Mucosa of rectum (tissue), 2 donors: ENCODE data around the gene TTC36.
"Not testable (repeated sequence)": the region's sequence is repeated elsewhere in the genome, so short reads cannot be mapped to it uniquely, and the experiment has no call there.

Experiments used
- H3K27ac ChIP-seq, 2 donors: one replicate each; pipeline ENCODE4 v1.7.0; 2013; ENCODE audit warnings: inconsistent platforms in 2 of 2, low read depth in 2 of 2, low read length in 2 of 2
- H3K27me3 ChIP-seq, 2 donors: one replicate each; pipeline ENCODE4 v1.7.0; 2013; ENCODE audit warnings: low read length in 2 of 2; ENCODE audit not compliant: control insufficient read depth in 2 of 2, insufficient read depth in 2 of 2
- H3K36me3 ChIP-seq, 2 donors: one replicate each; pipeline ENCODE4 v1.7.0; 2013; ENCODE audit warnings: low read length in 2 of 2; ENCODE audit not compliant: control insufficient read depth in 2 of 2, insufficient read depth in 2 of 2
- H3K4me1 ChIP-seq, 2 donors: one replicate each; pipeline ENCODE4 v1.7.0; 2013; ENCODE audit warnings: low read length in 2 of 2, mild to moderate bottlenecking in 1 of 2; ENCODE audit not compliant: control insufficient read depth in 2 of 2, insufficient read depth in 2 of 2
- H3K4me3 ChIP-seq, 2 donors: one replicate each; pipeline ENCODE4 v1.7.0; 2013; ENCODE audit warnings: low read length in 2 of 2
- H3K9ac ChIP-seq, 2 donors: one replicate each; pipeline ENCODE4 v1.7.0; 2013; ENCODE audit warnings: low read length in 2 of 2, low read depth in 1 of 2, mild to moderate bottlenecking in 1 of 2
- H3K9me3 ChIP-seq, 2 donors: one replicate each; pipeline ENCODE4 v1.7.0; 2013; ENCODE audit warnings: low read length in 2 of 2; ENCODE audit not compliant: control insufficient read depth in 2 of 2
- donor health status: healthy.
- donor health status: Normal muscosa, but diverticular disease.

The TTC36 gene, protein sequence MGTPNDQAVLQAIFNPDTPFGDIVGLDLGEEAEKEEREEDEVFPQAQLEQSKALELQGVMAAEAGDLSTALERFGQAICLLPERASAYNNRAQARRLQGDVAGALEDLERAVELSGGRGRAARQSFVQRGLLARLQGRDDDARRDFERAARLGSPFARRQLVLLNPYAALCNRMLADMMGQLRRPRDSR

DNA sequence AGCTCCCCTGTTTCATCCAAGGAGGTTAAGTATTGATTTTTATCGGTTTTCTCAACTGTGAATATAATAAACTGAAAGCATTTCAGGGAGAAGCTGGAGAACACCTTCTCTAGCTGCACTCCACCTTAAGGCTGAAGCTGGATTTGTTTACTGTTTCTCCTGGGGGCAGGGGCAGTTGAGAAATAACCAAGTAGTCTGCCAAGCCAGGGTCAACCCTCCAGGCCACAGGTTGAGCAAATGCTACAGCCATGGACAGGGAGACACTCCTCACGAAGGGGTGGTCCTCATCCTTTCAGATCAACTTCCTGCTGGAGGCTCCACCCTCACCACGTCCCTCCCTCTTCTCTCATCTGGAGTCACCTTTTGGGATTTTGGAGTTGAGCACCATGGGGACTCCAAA is at the start of gene TTC36:
TSS of gene TTC36 (plus strand) at position 366 of the 400 bp plus-strand sequence. CDS start at position 387, 21 bp downstream.
- Histone ChIP-seq H3K27me3 (no peaks in the 10 kb centered on the region), H3K36me3 (peaks cover 16 to 23% of the 10 kb centered on the region in 2 donors), H3K9me3 (no peaks in the 10 kb centered on the region), H3K4me3 (no peak within 1 kb of the TSS), H3K4me1 (peaks cover 11 to 15% of the 10 kb centered on the region in 2 donors), H3K9ac (no peak within 1 kb of the TSS), H3K27ac (no peak within 1 kb of the TSS)

DNA sequence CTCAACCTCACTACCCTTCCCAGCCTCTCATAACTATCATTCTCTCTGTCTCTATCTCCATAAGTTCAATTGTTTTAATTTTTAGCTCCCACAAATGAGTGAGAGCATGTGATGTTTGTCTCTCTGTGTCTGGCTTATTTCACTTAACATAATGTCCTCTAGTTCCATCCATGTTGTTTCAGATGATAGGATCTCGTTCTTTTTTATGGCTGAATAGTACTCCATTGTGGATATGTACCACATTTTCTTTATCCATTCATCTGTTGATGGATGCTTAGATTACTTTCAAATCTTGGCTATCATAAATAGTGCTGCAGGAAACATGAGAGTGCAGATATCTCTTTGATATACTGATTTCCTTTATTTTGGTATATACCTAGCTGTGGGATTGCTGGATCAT is 46.0 kb upstream of the TTC36 start:
- peaks cover 62 to 67% of the 10 kb centered on the region in 2 donors for H3K36me3 ChIP-seq

DNA sequence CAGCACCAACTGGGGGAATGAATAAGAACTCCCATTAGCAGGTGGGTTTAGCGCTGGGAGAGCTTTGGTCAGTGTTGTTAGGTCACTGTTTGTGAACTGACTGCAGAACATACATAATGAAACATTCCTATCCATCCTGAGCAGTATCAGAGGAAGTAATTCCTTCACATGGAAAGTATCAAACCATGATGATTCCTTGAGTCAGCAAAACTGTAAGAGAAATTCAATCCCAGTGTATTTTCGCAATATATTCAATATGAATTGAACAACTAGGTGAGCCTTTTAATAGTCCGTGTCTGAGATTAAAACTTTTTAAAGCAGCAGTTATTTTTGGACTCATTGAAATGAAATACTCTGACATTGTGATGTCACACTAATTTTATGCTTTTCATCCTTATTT is 42.9 kb upstream of the TTC36 start:
- Histone ChIP-seq H3K9ac (no peak overlapping the region), H3K4me1 (no peaks in the 10 kb centered on the region), H3K36me3 (peaks cover 45 to 62% of the 10 kb centered on the region in 2 donors), H3K27ac (no peak overlapping the region), H3K4me3 (no peak overlapping the region), H3K9me3 (no peaks in the 10 kb centered on the region), H3K27me3 (no peaks in the 10 kb centered on the region)

More for the DNA sequence above, 46.0 kb upstream of the TTC36 start:
- H3K4me3 ChIP-seq, H3K4me1 ChIP-seq, H3K27ac ChIP-seq, H3K9ac ChIP-seq, H3K9me3 ChIP-seq, H3K27me3 ChIP-seq: not testable (repeated sequence)

DNA sequence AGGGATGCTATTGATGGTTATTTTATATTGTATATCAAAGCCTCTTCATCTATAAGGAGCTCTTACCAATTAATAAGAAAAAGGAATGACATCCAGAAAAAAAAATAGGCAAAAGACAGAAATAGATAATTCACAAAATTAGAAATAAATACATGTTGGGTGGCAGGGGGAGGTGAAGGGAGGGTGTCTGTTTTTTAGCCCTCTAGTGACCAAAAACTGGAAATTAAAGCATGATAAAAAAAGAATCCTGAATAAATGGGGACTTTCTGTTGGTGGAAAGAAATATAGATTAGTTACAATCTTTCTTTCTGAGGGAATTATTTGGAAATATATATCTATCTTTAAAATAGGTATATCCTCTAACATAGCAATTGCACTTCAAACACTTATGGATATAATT is 42.0 kb upstream of the TTC36 start:
- no peak overlapping the region for H3K4me3 ChIP-seq
- H3K27me3 ChIP-seq = no peaks in the 10 kb centered on the region
- no peaks in the 10 kb centered on the region for H3K9me3 ChIP-seq
- no peak overlapping the region for H3K27ac ChIP-seq
- no peaks in the 10 kb centered on the region for H3K4me1 ChIP-seq
- H3K9ac ChIP-seq = no peak overlapping the region
- peaks cover 47 to 63% of the 10 kb centered on the region in 2 donors for H3K36me3 ChIP-seq

DNA sequence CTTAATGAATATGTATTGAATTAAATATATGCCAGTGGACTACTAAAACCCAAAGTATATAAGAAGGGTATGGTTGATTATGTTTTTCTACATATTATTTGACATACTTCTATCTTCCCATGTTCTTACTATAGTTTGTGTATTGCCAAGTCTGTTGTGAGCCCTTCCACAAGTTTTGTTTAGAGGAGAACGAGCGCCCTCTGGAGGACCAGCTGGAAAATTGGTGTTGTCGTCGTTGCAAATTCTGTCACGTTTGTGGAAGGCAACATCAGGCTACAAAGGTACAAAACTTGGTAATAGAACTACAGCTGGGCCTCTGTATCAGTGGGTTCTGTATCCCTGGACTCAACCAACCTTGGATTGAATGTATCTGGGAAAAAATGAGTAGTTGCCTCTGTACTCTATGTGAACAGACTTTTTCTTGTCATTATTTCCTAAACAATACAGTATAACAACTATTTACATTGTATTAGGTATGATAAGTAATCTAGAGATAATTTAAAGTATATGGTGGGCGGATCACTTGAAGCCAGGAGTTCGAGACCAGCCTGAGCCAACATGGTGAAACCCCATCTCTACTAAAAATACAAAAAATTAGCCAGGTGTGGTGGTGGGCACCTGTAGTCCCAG is 38.7 kb upstream of the TTC36 start:
- Histone ChIP-seq H3K9ac (no peak overlapping the region), H3K9me3 (no peaks in the 10 kb centered on the region), H3K4me1 (no peaks in the 10 kb centered on the region), H3K27ac (no peak overlapping the region), H3K4me3 (no peak overlapping the region), H3K27me3 (no peaks in the 10 kb centered on the region), H3K36me3 (peaks cover 41 to 60% of the 10 kb centered on the region in 2 donors)

DNA sequence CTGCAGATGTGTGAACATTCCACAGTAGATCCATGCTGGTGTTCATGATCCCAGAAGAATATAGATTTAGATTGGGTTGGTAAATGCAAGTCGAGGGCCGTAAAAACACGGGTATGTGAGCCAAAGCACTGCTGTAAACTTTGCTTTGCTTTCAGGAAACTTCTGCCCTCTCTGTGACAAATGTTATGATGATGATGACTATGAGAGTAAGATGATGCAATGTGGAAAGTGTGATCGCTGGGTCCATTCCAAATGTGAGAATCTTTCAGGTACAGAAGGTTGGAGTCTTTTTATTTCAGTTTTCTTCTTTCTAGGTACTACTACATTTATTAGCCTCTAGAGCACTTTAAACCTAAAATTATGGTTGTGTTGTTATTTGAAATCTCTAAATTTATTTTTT is 36.2 kb upstream of the TTC36 start:
- Histone ChIP-seq H3K9me3 (no peaks in the 10 kb centered on the region), H3K36me3 (peaks cover 51 to 69% of the 10 kb centered on the region in 2 donors), H3K4me1 (no peaks in the 10 kb centered on the region), H3K9ac (no peak overlapping the region), H3K27me3 (no peaks in the 10 kb centered on the region), H3K4me3 (no peak overlapping the region), H3K27ac (no peak overlapping the region)

DNA sequence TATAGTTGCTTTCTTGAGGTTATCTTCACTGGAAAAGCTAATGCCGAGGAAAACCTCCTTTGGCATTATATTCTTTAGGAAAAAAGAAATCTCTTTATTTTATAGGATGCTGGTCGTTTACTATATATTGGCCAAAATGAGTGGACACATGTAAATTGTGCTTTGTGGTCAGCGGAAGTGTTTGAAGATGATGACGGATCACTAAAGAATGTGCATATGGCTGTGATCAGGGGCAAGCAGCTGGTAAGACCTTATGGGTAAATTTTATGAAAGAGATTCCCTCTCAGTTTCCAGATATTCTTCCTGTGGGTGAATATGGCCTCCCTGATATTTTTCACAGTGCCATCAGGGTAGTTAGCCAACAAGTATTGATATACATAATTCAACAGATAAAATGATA is 29.4 kb upstream of the TTC36 start:
- no peak overlapping the region for H3K27ac ChIP-seq
- no peaks in the 10 kb centered on the region for H3K4me1 ChIP-seq
- H3K9ac ChIP-seq = no peak overlapping the region
- no peaks in the 10 kb centered on the region for H3K27me3 ChIP-seq
- no peak overlapping the region for H3K4me3 ChIP-seq
- no peaks in the 10 kb centered on the region for H3K9me3 ChIP-seq
- peaks cover 78 to 88% of the 10 kb centered on the region in 2 donors for H3K36me3 ChIP-seq

DNA sequence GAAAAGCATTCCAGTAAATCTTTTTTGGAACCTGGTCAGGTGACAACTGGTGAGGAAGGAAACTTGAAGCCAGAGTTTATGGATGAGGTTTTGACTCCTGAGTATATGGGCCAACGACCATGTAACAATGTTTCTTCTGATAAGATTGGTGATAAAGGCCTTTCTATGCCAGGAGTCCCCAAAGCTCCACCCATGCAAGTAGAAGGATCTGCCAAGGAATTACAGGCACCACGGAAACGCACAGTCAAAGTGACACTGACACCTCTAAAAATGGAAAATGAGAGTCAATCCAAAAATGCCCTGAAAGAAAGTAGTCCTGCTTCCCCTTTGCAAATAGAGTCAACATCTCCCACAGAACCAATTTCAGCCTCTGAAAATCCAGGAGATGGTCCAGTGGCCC is 24.1 kb upstream of the TTC36 start:
- no peaks in the 10 kb centered on the region for H3K27me3 ChIP-seq
- H3K4me3 ChIP-seq = no peak overlapping the region
- no peaks in the 10 kb centered on the region for H3K9me3 ChIP-seq
- no peak overlapping the region for H3K9ac ChIP-seq
- no peak overlapping the region for H3K27ac ChIP-seq
- H3K36me3 ChIP-seq = peaks cover 83 to 86% of the 10 kb centered on the region in 2 donors
- no peaks in the 10 kb centered on the region for H3K4me1 ChIP-seq

DNA sequence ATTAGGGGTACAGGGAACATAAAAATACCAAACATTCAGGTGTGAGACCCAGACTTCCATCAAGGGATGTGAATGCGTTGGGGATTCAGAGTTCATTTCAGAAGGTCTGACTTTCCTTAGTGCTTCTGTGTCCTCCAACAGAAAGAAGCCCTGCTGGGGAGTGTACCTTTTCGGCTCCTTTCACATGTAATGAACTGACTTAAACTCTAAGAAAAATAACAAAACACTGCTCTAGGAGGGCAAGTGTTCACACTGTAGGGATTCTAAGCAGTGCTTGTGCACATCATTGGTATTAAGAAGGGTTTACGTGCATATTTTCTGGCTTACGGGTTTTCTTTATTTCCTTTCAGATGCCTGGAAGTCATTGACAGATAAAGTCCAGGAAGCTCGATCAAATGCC is 15.7 kb upstream of the TTC36 start:
- Histone ChIP-seq H3K36me3 (peaks cover 63 to 70% of the 10 kb centered on the region in 2 donors), H3K9ac (no peak overlapping the region)

DNA sequence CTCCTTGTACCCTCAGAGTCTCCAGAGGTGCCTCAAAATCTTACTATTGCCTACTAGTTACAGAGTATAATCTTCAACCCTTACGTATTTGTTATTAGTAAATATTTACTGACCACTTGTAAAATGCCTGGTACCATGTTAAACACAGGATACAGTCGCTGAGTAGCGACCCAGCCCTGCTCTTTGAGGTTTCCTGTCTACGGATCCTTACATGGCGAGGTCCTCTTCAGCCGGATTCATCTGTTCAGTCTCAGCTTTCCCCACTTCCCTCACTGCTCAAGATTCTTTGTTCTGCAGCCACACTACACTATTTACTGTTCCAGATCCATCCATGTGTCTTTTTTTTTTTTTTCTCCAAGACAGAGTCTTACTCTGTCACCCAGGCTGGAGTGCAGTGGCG is 13.2 kb upstream of the TTC36 start:
- H3K36me3 ChIP-seq = peaks cover 58 to 65% of the 10 kb centered on the region in 2 donors
- no peak overlapping the region for H3K4me3 ChIP-seq
- no peaks in the 10 kb centered on the region for H3K9me3 ChIP-seq
- no peak overlapping the region for H3K9ac ChIP-seq
- H3K4me1 ChIP-seq = no peaks in the 10 kb centered on the region
- no peak overlapping the region for H3K27ac ChIP-seq
- H3K27me3 ChIP-seq = no peaks in the 10 kb centered on the region

More for the DNA sequence above, 15.7 kb upstream of the TTC36 start:
- H3K4me1 ChIP-seq = no peaks in the 10 kb centered on the region
- H3K27me3 ChIP-seq = no peaks in the 10 kb centered on the region
- H3K27ac ChIP-seq = no peak overlapping the region
- no peaks in the 10 kb centered on the region for H3K9me3 ChIP-seq
- no peak overlapping the region for H3K4me3 ChIP-seq
